Heart left ventricle (tissue), 16 donors: ENCODE results near the gene RAD23A. TPM values are rescaled to one million over a fixed set of nuclear protein-coding genes. Genes with fewer than 3 reads are reported as not detected.

ENCODE experiments used
- ATAC-seq, 4 donors: fragments of 200-7000 bp; cut with Tn5 transposase; one replicate each; pipeline ENCODE4 v1.9.1; 2020 to 2022; ENCODE audit warnings: moderate library complexity in 4 of 4, mild to moderate bottlenecking in 3 of 4, moderate number of reproducible peaks in 1 of 4
- DNase-seq, 5 donors: peaks; one replicate each; pipeline ENCODE4 v3.0.0-alpha.2; 2020
- H3K27ac ChIP-seq, 12 donors: fragments of 200-600 bp; sonication (generic) in 4 of 12; one replicate each; pipeline versions ENCODE4 v1.5.0 to v1.8.0; 2016 to 2022; ENCODE audit warnings: mild to moderate bottlenecking in 2 of 12
- H3K27me3 ChIP-seq, 9 donors: fragments of 200-600 bp; sonication (generic) in 2 of 9; one replicate each; pipeline versions ENCODE4 v1.5.1 to v1.8.0; 2016 to 2022; ENCODE audit warnings: mild to moderate bottlenecking in 3 of 9
- H3K36me3 ChIP-seq, 9 donors: fragments of 200-600 bp; sonication (generic) in 2 of 9; one replicate each; pipeline versions ENCODE4 v1.5.0 to v1.8.0; 2018 to 2022; ENCODE audit warnings: mild to moderate bottlenecking in 2 of 9
- H3K4me1 ChIP-seq, 12 donors: fragments of 200-600 bp; sonication (generic) in 4 of 12; one replicate each; pipeline versions ENCODE4 v1.5.0 to v1.8.0; 2016 to 2022; ENCODE audit warnings: mild to moderate bottlenecking in 3 of 12
- H3K4me3 ChIP-seq, 12 donors: fragments of 200-600 bp; sonication (generic) in 4 of 12; one replicate each; pipeline versions ENCODE4 v1.5.0 to v1.8.0; 2017 to 2022; ENCODE audit warnings: mild to moderate bottlenecking in 9 of 12, moderate library complexity in 4 of 12
- H3K9me3 ChIP-seq, 12 donors: fragments of 200-600 bp; sonication (generic) in 4 of 12; one replicate each; pipeline versions ENCODE4 v1.5.0 to v1.8.0; 2016 to 2022; ENCODE audit warnings: mild to moderate bottlenecking in 1 of 12
- POLR2A ChIP-seq, 2 donors: fragments of 450-650 bp; IDR thresholded peaks; one replicate each; pipeline ENCODE4 v1.6.1; 2017; ENCODE audit warnings: antibody characterized with exemption in 2 of 2, mild to moderate bottlenecking in 2 of 2, moderate library complexity in 2 of 2
- WGBS, 4 donors: extraction: QIAGEN DNeasy Blood & Tissue Kit in 2 of 4; methylation state at CpG; one replicate each; pipeline versions ENCODE4 v1.1.5 to v1.1.7; 2013 to 2018; 5-methylcytosine and 5-hydroxymethylcytosine counted together
- intact Hi-C, 10 donors: fragments of 100-400 bp; cut with DNase I; formaldehyde crosslinking; loops; one replicate each; pipeline versions ENCODE4 v1.11.1 to v1.14.2; 2022
- polyA plus RNA-seq, 2 donors: library from polyadenylated mRNA; stranded (reverse); fragments of 200-250 nt; gene quantifications; one replicate each; pipeline ENCODE4 v1.2.3, GENCODE V29; 2013
- total RNA-seq, 9 donors: library from RNA; depleted of rRNA in 2 of 9; stranded (reverse); fragments of >200 nt in 2 of 9; fragmentation: NEBNext Ultra II Directional in 3 of 9; extraction: Animal tissue kit (Norgen Biotek cat#: 25700) in 3 of 9; gene quantifications; one replicate each; pipeline versions ENCODE4 v1.1.0 to v1.2.4, GENCODE V29; 2016 to 2023
- TF ChIP-seq, protein P1 (sequence below), 12 donors: fragments of 200-600 bp; sonication (generic) in 4 of 12; IDR thresholded peaks; one replicate each; pipeline versions ENCODE4 v1.5.0 to v1.8.0; 2018 to 2022; ENCODE audit warnings: antibody characterized with exemption in 12 of 12, mild to moderate bottlenecking in 5 of 12
- donor health status: ischemic (EF 13 %, LVEDD 7.1; RV severe dilation, severe dysfunction).
- donor health status: healthy with polysubstance abuse.
- donor health status: DM: no; HTN: yes; CAD: no.
- donor health status: DM: no; HTN: no; CAD: no.
- donor health status: ischemic (EF 25% LVEDD 6.9; RV normal size, moderate dysfunction).
- donor health status: ischemic (EF 25% LVEDD 5.7; RV mildly dilated, moderate dysfunction).
- donor health status: healthy.
- donor health status: DM: yes; HTN: yes; CAD: no.
- donor health status: ischemic (EF 35%, LVEDD 5.7; RV mildly dilated, moderate dysfunction).
- donor health status: nonischemic (EF 11% LVEDD 7.7; RV severe dilation, severe dysfunction).
- donor health status: DM: yes; HTN: yes; CAD: no.
- donor health status: PGD.
- donor health status: ischemic (EF 29% LVEDD 5.4; RV normal size, mild dysfunction).
- donor health status: nonischemic (EF 23%, LVEDD 6.1; RV moderate dilation, normal function).

The RAD23A gene
- total and polyA plus RNA-seq, 11 donors = 130 to 272 (median 162) TPM

DNA sequence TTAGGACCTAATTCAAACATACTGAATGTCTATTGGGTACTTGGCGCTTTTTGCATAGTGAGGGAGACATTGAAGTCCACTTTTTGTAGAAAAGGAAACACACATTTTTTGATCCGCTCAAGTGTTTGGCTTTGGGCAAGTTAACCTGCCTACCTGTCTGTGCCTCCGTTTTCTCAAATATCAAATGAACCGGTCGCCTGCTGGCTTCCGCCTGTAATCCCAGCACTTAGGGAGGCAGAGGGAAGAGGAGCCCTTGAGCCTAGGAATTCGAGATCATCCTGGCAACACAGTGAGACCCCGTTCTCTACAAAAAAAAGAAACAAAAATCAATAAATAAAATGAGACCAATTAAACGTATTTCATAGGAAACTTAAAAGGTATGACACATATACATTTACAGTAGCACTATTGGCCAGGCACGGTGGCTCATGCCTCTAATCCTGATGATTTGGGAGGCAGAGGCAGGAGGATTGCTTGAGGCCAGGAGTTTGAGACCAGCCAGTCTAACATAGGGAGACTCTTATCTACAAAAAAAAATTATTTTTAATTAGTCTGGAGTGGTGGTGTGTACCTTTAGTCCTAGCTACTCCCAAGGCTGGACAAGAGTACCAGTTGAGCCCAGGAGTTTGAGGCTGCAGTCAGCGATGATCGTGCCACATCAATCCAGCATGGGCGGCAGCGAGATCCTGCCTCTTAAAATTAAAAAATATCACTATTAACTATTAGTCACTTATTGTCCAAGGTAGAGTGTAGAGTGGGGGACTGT, 1.3 kb downstream of the RAD23A start:
- Histone ChIP-seq H3K4me3 (peak overlapping the region in 11 of 12 donors; percentile 63 to 96 (median 88)), H3K27ac (peak overlapping the region in 10 of 12 donors; percentile 90 to 97 (median 94)), H3K36me3 (peaks cover 5 to 83% (median 76%) of the 10 kb centered on the region in 9 donors), H3K4me1 (peaks cover 5 to 50% (median 24%) of the 10 kb centered on the region in 12 donors), H3K27me3 (no peaks in the 10 kb centered on the region), H3K9me3 (no peaks in the 10 kb centered on the region)
- ATAC-seq (no peak), DNase-seq (no peak)
- WGBS, 4 donors = 60 to 64% (median 62%) methylated on average over 14 of the region's 14 CpGs
- TF ChIP-seq, protein P1, sequence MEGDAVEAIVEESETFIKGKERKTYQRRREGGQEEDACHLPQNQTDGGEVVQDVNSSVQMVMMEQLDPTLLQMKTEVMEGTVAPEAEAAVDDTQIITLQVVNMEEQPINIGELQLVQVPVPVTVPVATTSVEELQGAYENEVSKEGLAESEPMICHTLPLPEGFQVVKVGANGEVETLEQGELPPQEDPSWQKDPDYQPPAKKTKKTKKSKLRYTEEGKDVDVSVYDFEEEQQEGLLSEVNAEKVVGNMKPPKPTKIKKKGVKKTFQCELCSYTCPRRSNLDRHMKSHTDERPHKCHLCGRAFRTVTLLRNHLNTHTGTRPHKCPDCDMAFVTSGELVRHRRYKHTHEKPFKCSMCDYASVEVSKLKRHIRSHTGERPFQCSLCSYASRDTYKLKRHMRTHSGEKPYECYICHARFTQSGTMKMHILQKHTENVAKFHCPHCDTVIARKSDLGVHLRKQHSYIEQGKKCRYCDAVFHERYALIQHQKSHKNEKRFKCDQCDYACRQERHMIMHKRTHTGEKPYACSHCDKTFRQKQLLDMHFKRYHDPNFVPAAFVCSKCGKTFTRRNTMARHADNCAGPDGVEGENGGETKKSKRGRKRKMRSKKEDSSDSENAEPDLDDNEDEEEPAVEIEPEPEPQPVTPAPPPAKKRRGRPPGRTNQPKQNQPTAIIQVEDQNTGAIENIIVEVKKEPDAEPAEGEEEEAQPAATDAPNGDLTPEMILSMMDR (IDR thresholded peaks at IDR 0.05) = no peak
- no peak for TF ChIP-seq POLR2A (IDR thresholded peaks at IDR 0.05)
- intact Hi-C loops = no loop called here

DNA sequence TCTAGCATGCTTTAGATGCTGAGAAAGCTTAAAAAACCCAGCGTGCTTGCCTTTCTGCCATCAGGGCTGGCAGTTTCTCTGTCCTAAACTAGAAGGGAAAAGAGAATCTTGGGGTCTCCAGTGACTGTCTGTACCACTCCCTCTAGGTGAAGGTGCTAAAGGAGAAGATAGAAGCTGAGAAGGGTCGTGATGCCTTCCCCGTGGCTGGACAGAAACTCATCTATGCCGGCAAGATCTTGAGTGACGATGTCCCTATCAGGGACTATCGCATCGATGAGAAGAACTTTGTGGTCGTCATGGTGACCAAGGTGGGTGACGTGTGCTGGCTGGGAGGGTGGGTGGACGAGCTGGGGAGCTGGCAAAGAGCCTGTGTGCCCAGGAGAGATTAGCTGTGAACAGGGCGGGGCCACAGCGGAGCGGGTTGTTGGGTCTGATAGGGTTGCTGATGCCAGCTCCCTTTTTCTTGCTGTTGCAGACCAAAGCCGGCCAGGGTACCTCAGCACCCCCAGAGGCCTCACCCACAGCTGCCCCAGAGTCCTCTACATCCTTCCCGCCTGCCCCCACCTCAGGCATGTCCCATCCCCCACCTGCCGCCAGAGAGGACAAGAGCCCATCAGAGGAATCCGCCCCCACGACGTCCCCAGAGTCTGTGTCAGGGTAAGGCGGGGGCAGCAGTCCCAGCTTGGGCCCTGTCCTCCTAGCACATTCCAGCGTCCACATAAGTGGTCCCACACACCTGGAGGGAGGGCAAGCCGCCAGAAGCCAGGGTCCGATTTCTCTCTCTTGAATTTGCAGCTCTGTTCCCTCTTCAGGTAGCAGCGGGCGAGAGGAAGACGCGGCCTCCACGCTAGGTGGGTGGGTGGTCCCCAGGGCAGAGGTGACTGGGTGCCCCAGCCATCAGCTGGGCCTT, 2.3 kb downstream of the RAD23A start:
- DNase-seq = no peak
- Histone ChIP-seq H3K4me1 (peaks cover 5 to 51% (median 27%) of the 10 kb centered on the region in 12 donors), H3K9me3 (no peaks in the 10 kb centered on the region), H3K4me3 (no peak overlapping the region), H3K27me3 (no peaks in the 10 kb centered on the region), H3K36me3 (peaks cover 5 to 84% (median 76%) of the 10 kb centered on the region in 9 donors), H3K27ac (no peak overlapping the region)
- TF ChIP-seq POLR2A (IDR thresholded peaks at IDR 0.05) = no peak
- TF ChIP-seq, protein P1 (IDR thresholded peaks at IDR 0.05) = no peak
- WGBS, 4 donors = 81 to 84% (median 83%) methylated on average over 22 to 28 of the region's 28 CpGs
- ATAC-seq = no peak
- intact Hi-C loops = no loop called here

DNA sequence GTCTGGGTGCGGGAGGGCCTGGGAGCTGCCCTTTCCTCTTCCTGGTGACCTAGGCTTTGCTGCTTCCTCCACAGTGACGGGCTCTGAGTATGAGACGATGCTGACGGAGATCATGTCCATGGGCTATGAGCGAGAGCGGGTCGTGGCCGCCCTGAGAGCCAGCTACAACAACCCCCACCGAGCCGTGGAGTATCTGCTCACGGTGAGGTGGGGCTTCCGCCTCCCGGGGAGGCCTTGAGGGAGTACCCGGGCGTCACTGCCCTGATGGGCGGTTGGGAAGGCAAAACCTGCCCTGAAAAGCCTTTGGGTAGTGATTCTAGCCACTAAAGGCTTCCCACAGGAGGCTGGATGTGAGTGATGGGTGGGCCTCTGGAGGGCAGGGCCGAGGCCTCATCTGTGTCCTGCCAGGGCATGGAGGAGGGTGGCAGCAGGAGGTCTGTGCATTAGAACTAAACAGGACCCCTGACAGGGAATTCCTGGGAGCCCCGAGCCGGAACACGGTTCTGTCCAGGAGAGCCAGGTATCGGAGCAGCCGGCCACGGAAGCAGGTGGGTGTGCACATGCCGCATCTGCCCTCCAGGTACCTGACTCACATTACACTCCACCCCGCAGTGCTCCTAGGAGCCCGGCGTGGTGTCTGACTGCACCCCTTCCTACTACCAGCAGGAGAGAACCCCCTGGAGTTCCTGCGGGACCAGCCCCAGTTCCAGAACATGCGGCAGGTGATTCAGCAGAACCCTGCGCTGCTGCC, 3.1 kb downstream of the RAD23A start:
- intact Hi-C loops = no loop called here
- WGBS, 4 donors = 91 to 95% (median 94%) methylated on average over 9 to 30 of the region's 30 CpGs
- ATAC-seq = no peak

More for the DNA sequence above, 3.1 kb downstream of the RAD23A start:
- peaks cover 5 to 51% (median 33%) of the 10 kb centered on the region in 12 donors for H3K4me1 ChIP-seq
- peaks cover 5 to 84% (median 76%) of the 10 kb centered on the region in 9 donors for H3K36me3 ChIP-seq
- H3K9me3 ChIP-seq = no peaks in the 10 kb centered on the region
- DNase-seq = no peak
- no peaks in the 10 kb centered on the region for H3K27me3 ChIP-seq
- no peak overlapping the region for H3K27ac ChIP-seq
- H3K4me3 ChIP-seq = no peak overlapping the region
- TF ChIP-seq, protein P1 (IDR thresholded peaks at IDR 0.05) = no peak
- TF ChIP-seq POLR2A (IDR thresholded peaks at IDR 0.05) = no peak
